Loucy (cell line): Measurements from ENCODE around the gene TRHDE.

Experiments
- CTCF ChIP-seq: fragments of 200-600 bp; sonication (generic); conservative IDR thresholded peaks from 2 replicates; pipeline ENCODE4 v1.5.1; 2014; ENCODE audit warnings: mild to moderate bottlenecking, antibody characterized with exemption, low read length
- EZH2phosphoT487 ChIP-seq: fragments of 200-600 bp; IDR thresholded peaks from 2 replicates; pipeline ENCODE4 v1.6.1; 2018; ENCODE audit warnings: antibody characterized with exemption, mild to moderate bottlenecking, moderate library complexity, borderline replicate concordance

- TF ChIP-seq CTCF = no peak
- TF ChIP-seq EZH2phosphoT487 = no peak
These were observed 116.2 kb downstream of the TRHDE start for GRCh38 chr12:72388322-72388721.
